HepG2 (cell line): Measurements from ENCODE around the gene TBCD. TPM values are rescaled to one million over a fixed set of nuclear protein-coding genes. Genes with fewer than 3 reads are reported as not detected.

Experiments
- ATAC-seq: fragments of 200-7000 bp; cut with Tn5 transposase; 3 replicates; pipeline ENCODE4 v1.9.1; 2020; ENCODE audit warnings: mild to moderate bottlenecking, moderate library complexity
- BruUV-seq: library from RNA; stranded (reverse); fragments of 400-500 nt; replicated peaks from 2 replicates; lab custom pipeline; 2021; lab: Mats Ljungman, UMichigan
- CTCF ChIA-PET: fragments of 300-600 bp; formaldehyde crosslinking; extraction: SDS; loops from one replicate; lab custom pipeline; 2021; ENCODE audit warnings: low total read pairs, inconsistent platforms, low intra/inter-chr PET ratio; lab: Yijun Ruan, JAX
- POLR2A ChIA-PET: fragments of 350-600 bp; sonication (Branson Sonifier 250); formaldehyde crosslinking; loops from one replicate; lab custom pipeline; 2020; ENCODE audit warnings: antibody characterized with exemption, inconsistent platforms; lab: Yijun Ruan, JAX
- DNase-seq: peaks from one replicate; pipeline ENCODE4 v3.0.0-alpha.2; 2015; ENCODE audit warnings: low spot score
- FAIRE-seq: peaks from 3 replicates; lab custom pipeline; 2011; peaks lifted over from hg19 to GRCh38; lab: Jason Lieb, UNC
- H2AFZ ChIP-seq: one replicate; pipeline ENCODE4 v1.6.1; 2011; ENCODE audit warnings: low read length, inconsistent platforms
- H3K27ac ChIP-seq: fragments of 300-600 bp; 3 replicates; pipeline ENCODE4 v1.8.0; 2011; ENCODE audit warnings: mixed run types, mild to moderate bottlenecking, mixed read lengths, low read length, inconsistent platforms; ENCODE audit not compliant: insufficient read depth; ENCODE audit errors: extremely low read length
- H3K27me3 ChIP-seq, 2 experiments: fragments of 200-600 bp in 1 of 2; 2 replicates in 1 of 2; 3 replicates in 1 of 2; pipeline versions ENCODE4 v1.6.0 to v1.8.0; 2011; ENCODE audit warnings: low read length in 2 of 2, mild to moderate bottlenecking in 2 of 2, moderate library complexity in 2 of 2, inconsistent platforms in 1 of 2; ENCODE audit not compliant: insufficient read depth in 2 of 2, control insufficient read depth in 1 of 2
- H3K36me3 ChIP-seq, 2 experiments: fragments of 200-600 bp in 1 of 2; replicated peaks in 1 of 2; 2 replicates in 1 of 2; 3 replicates in 1 of 2; pipeline versions ENCODE4 v1.5.1 to v1.8.0; 2011; ENCODE audit warnings: low read length in 2 of 2, inconsistent platforms in 1 of 2; ENCODE audit not compliant: insufficient read depth in 2 of 2, control insufficient read depth in 1 of 2
- H3K4me1 ChIP-seq: 2 replicates; pipeline ENCODE4 v1.5.1; 2012; ENCODE audit warnings: low read length, inconsistent platforms; ENCODE audit not compliant: insufficient read depth
- H3K4me2 ChIP-seq: 2 replicates; pipeline ENCODE4 v1.6.0; 2011; ENCODE audit warnings: low read depth, low read length, inconsistent platforms
- H3K4me3 ChIP-seq, 3 experiments: fragments of 200-600 bp in 1 of 3; sonication (generic), shearing (Covaris generic) in 1 of 3; replicated peaks in 1 of 3; 2 replicates each; pipeline ENCODE4 v1.5.1; 2011 to 2016; ENCODE audit warnings: low read length in 3 of 3, inconsistent platforms in 2 of 3, low read depth in 2 of 3, mild to moderate bottlenecking in 2 of 3, control low read depth in 1 of 3, mixed read lengths in 1 of 3; ENCODE audit not compliant: insufficient read depth in 1 of 3
- H3K79me2 ChIP-seq: one replicate; pipeline ENCODE4 v1.6.1; 2011; ENCODE audit warnings: low read length, inconsistent platforms; ENCODE audit not compliant: insufficient read depth
- H3K9ac ChIP-seq: 2 replicates; pipeline ENCODE4 v1.6.0; 2011; ENCODE audit warnings: mild to moderate bottlenecking, low read depth, low read length, inconsistent platforms; ENCODE audit not compliant: insufficient read depth
- H3K9me3 ChIP-seq: 2 replicates; pipeline ENCODE4 v1.5.1; 2012; ENCODE audit warnings: mild to moderate bottlenecking, low read length
- H4K20me1 ChIP-seq: 2 replicates; pipeline ENCODE4 v1.6.0; 2011; ENCODE audit warnings: inconsistent platforms, mild to moderate bottlenecking, low read length, moderate library complexity; ENCODE audit not compliant: insufficient read depth
- BHLHE40 ChIP-seq: IDR thresholded peaks from 2 replicates; pipeline ENCODE4 v1.6.1; 2011; ENCODE audit warnings: low read length, improper control_type of control experiment
- CERS6 ChIP-seq: sonication (generic); formaldehyde crosslinking; IDR thresholded peaks from 2 replicates; pipeline ENCODE4 v1.5.0; 2020; ENCODE audit warnings: missing genetic modification reagents
- NONO ChIP-seq, 2 experiments: fragments of 450-650 bp in 1 of 2; sonication (generic) in 1 of 2; formaldehyde crosslinking in 1 of 2; IDR thresholded peaks in 1 of 2; conservative IDR thresholded peaks in 1 of 2; 2 replicates each; pipeline versions ENCODE4 v1.6.1 to v1.8.0; 2017 to 2022; ENCODE audit warnings: mild to moderate bottlenecking in 1 of 2, missing genetic modification reagents in 1 of 2, moderate library complexity in 1 of 2
- RAD51 ChIP-seq: fragments of 450-650 bp; IDR thresholded peaks from 2 replicates; pipeline ENCODE4 v1.6.1; 2016; ENCODE audit warnings: borderline replicate concordance
- RORA ChIP-seq: sonication (generic); formaldehyde crosslinking; IDR thresholded peaks from 2 replicates; pipeline ENCODE4 v1.5.0; 2020; ENCODE audit warnings: mild to moderate bottlenecking, missing genetic modification reagents, moderate library complexity
- TAF15 ChIP-seq: fragments of 200-400 bp; formaldehyde crosslinking; IDR thresholded peaks from one replicate; pipeline ENCODE4 v1.6.1; 2018; ENCODE audit warnings: mild to moderate bottlenecking, low read depth, low read length; ENCODE audit not compliant: poor library complexity, severe bottlenecking
- ZNF337 ChIP-seq: sonication (generic); formaldehyde crosslinking; IDR thresholded peaks from 2 replicates; pipeline ENCODE4 v1.5.1; 2020; ENCODE audit warnings: missing genetic modification reagents, low read depth, mild to moderate bottlenecking, borderline replicate concordance
- ZNF383 ChIP-seq: sonication (generic); formaldehyde crosslinking; IDR thresholded peaks from 2 replicates; pipeline ENCODE4 v1.4.0; 2020; ENCODE audit warnings: missing genetic modification reagents, mild to moderate bottlenecking, borderline replicate concordance
- WGBS: methylation state at CpG from one replicate; pipeline ENCODE4 v1.1.6; 2017; ENCODE audit warnings: low lambda C conversion rate; 5-methylcytosine and 5-hydroxymethylcytosine counted together
- in situ Hi-C: cut with HindIII; loops from 2 replicates; pipeline ENCODE4 v1.10.0; 2017; ENCODE audit warnings: low pct_unique_long_range_greater_than_20kb; ENCODE audit not compliant: extremely low pct_ligation_motif_present
- intact Hi-C: fragments of 100-400 bp; cut with micrococcal nuclease; formaldehyde crosslinking; loops from one replicate; pipeline ENCODE4 v1.10.0; 2022; ENCODE audit not compliant: unreplicated experiment
- polyA plus RNA-seq, 8 experiments: library from polyadenylated mRNA; depleted of rRNA in 3 of 8; stranded (reverse) in 7 of 8; unstranded in 1 of 8; fragments of >200 nt; fragmentation: Illumina TruSeq in 4 of 8; extraction: Trizol in 4 of 8; gene quantifications; 2 replicates each; pipeline versions ENCODE4 v1.2.1 to v1.2.3, GENCODE V29; 2011 to 2016; ENCODE audit warnings: low read depth in 4 of 8, missing spikeins in 1 of 8, mixed read lengths in 1 of 8; ENCODE audit not compliant: insufficient read depth in 1 of 8
- total RNA-seq, 5 experiments: library from RNA; depleted of rRNA; stranded (reverse); fragments of >200 nt; fragmentation: Illumina TruSeq; extraction: Trizol; gene quantifications; 2 replicates each; pipeline ENCODE4 v1.2.3, GENCODE V29; 2016; ENCODE audit warnings: low read depth in 1 of 5
- TF ChIP-seq, protein P1 (sequence below): sonication (generic); formaldehyde crosslinking; IDR thresholded peaks from 2 replicates; pipeline ENCODE4 v1.4.0; 2020; ENCODE audit warnings: missing genetic modification reagents
- TF ChIP-seq, protein P2 (sequence below): sonication (generic); formaldehyde crosslinking; conservative IDR thresholded peaks from 2 replicates; pipeline ENCODE4 v1.8.0; 2022; ENCODE audit warnings: low read depth, missing genetic modification reagents
- TF ChIP-seq, protein P3 (sequence below): sonication (generic); formaldehyde crosslinking; IDR thresholded peaks from 2 replicates; pipeline ENCODE4 v1.4.0; 2020; ENCODE audit warnings: missing genetic modification reagents, mild to moderate bottlenecking, borderline replicate concordance
- TF ChIP-seq, protein P4 (sequence below): sonication (generic); formaldehyde crosslinking; IDR thresholded peaks from 2 replicates; pipeline ENCODE4 v1.5.0; 2020; ENCODE audit warnings: mild to moderate bottlenecking, missing genetic modification reagents, moderate library complexity

TBCD gene
- total and polyA plus RNA-seq, 2 of the 13 experiments (the other 11 are each of a cell fraction or from before 2014, with no cell fraction given), result 33.9 to 54.8 TPM

DNA sequence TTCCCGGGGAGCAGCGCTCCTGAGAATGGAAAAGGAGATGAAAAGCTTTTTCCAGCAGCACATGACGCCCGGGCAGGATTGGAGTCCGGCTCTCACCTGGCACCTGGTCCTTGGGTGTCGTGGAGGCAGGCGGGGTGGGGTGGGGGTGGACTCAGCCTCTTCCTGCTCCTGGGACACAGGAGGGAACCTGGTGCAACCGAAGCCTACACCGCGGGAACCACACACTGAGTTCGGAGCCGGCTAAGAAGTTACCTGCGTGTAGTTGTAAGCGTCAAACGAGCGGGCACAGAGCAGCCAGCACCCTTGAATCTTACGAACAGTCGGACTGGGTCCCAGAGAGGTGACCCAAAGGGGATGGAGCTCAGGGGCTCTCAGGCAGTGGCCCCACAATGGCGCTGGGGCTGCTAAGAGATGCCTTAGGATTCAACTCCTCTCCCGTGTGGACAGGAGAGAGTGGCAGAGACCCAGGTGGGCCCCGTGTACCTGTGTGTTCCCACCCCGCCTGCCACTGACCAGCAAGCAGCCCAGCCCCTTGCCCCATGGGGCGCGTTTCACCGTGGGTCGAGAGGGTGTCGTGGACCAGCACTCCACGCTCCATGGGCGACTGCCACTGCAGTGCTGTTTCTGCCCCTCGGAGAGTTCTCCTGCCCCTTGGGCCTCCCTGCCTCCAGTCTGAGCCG lies 221.7 kb downstream of the TBCD start:
- Histone ChIP-seq H3K4me1 (no peaks in the 10 kb centered on the region), H3K27me3 (no peaks in the 10 kb centered on the region), H3K4me3 (no peak overlapping the region), H3K9me3 (no peaks in the 10 kb centered on the region), H2AFZ (no peak overlapping the region), H3K9ac (no peak overlapping the region), H3K4me2 (no peak overlapping the region), H3K36me3 (peaks cover 0 to 1% of the 10 kb centered on the region in 2 experiments; a peak in 2 of 5 replicates), H3K79me2 (no peaks in the 10 kb centered on the region), H3K27ac (no peak overlapping the region), H4K20me1 (no peaks in the 10 kb centered on the region)
- 93% methylated on average over 28 of the region's 31 CpGs for WGBS
- DNase-seq, result no peak
- ChIA-PET CTCF (no interaction called here), POLR2A (no interaction called here)
- TF ChIP-seq CERS6 (CRISPR knock-in tag) (no peak), RORA (CRISPR knock-in tag) (no peak), TAF15 (no peak), NONO (IDR thresholded peaks at IDR 0.05) (no peak), NONO (CRISPR knock-in tag; conservative IDR thresholded peaks at IDR 0.05) (no peak), ZNF383 (CRISPR knock-in tag) (no peak), RAD51 (no peak), ZNF337 (CRISPR knock-in tag) (no peak), BHLHE40 (no peak)
- TF ChIP-seq, protein P1, sequence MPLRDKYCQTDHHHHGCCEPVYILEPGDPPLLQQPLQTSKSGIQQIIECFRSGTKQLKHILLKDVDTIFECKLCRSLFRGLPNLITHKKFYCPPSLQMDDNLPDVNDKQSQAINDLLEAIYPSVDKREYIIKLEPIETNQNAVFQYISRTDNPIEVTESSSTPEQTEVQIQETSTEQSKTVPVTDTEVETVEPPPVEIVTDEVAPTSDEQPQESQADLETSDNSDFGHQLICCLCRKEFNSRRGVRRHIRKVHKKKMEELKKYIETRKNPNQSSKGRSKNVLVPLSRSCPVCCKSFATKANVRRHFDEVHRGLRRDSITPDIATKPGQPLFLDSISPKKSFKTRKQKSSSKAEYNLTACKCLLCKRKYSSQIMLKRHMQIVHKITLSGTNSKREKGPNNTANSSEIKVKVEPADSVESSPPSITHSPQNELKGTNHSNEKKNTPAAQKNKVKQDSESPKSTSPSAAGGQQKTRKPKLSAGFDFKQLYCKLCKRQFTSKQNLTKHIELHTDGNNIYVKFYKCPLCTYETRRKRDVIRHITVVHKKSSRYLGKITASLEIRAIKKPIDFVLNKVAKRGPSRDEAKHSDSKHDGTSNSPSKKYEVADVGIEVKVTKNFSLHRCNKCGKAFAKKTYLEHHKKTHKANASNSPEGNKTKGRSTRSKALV (CRISPR knock-in tag), result no peak
- TF ChIP-seq, protein P2, sequence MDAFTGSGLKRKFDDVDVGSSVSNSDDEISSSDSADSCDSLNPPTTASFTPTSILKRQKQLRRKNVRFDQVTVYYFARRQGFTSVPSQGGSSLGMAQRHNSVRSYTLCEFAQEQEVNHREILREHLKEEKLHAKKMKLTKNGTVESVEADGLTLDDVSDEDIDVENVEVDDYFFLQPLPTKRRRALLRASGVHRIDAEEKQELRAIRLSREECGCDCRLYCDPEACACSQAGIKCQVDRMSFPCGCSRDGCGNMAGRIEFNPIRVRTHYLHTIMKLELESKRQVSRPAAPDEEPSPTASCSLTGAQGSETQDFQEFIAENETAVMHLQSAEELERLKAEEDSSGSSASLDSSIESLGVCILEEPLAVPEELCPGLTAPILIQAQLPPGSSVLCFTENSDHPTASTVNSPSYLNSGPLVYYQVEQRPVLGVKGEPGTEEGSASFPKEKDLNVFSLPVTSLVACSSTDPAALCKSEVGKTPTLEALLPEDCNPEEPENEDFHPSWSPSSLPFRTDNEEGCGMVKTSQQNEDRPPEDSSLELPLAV (CRISPR knock-in tag), result no peak
- TF ChIP-seq, protein P3, sequence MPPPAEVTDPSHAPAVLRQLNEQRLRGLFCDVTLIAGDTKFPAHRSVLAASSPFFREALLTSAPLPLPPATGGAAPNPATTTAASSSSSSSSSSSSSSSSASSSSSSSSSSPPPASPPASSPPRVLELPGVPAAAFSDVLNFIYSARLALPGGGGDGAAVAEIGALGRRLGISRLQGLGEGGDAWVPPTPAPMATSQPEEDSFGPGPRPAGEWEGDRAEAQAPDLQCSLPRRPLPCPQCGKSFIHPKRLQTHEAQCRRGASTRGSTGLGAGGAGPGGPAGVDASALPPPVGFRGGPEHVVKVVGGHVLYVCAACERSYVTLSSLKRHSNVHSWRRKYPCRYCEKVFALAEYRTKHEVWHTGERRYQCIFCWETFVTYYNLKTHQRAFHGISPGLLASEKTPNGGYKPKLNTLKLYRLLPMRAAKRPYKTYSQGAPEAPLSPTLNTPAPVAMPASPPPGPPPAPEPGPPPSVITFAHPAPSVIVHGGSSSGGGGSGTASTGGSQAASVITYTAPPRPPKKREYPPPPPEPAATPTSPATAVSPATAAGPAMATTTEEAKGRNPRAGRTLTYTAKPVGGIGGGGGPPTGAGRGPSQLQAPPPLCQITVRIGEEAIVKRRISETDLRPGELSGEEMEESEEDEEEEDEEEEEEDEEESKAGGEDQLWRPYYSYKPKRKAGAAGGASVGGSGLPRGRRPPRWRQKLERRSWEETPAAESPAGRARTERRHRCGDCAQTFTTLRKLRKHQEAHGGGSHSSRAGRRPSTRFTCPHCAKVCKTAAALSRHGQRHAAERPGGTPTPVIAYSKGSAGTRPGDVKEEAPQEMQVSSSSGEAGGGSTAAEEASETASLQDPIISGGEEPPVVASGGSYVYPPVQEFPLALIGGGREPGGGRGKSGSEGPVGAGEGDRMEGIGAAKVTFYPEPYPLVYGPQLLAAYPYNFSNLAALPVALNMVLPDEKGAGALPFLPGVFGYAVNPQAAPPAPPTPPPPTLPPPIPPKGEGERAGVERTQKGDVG (CRISPR knock-in tag), result no peak
- TF ChIP-seq, protein P4, sequence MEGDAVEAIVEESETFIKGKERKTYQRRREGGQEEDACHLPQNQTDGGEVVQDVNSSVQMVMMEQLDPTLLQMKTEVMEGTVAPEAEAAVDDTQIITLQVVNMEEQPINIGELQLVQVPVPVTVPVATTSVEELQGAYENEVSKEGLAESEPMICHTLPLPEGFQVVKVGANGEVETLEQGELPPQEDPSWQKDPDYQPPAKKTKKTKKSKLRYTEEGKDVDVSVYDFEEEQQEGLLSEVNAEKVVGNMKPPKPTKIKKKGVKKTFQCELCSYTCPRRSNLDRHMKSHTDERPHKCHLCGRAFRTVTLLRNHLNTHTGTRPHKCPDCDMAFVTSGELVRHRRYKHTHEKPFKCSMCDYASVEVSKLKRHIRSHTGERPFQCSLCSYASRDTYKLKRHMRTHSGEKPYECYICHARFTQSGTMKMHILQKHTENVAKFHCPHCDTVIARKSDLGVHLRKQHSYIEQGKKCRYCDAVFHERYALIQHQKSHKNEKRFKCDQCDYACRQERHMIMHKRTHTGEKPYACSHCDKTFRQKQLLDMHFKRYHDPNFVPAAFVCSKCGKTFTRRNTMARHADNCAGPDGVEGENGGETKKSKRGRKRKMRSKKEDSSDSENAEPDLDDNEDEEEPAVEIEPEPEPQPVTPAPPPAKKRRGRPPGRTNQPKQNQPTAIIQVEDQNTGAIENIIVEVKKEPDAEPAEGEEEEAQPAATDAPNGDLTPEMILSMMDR (CRISPR knock-in tag), result no peak
- intact Hi-C loops, result no loop called here
- FAIRE-seq, result no peak
- in situ Hi-C loops, result no loop called here
- peak; percentile 32 for ATAC-seq
- BruUV-seq, result no TSS peak
